Testis (tissue), 3 donors: ENCODE measurements around the gene CMTM4. TPM values are rescaled to one million over a fixed set of nuclear protein-coding genes. Genes with fewer than 3 reads are reported as not detected.
A peak's percentile ranks its signal among the peaks of the same experiment; 100 is the strongest.

Source experiments
- DNase-seq: peaks from one replicate; pipeline ENCODE4 v3.0.0-alpha.2; 2019
- H3K27ac ChIP-seq, 2 donors: fragments of 200-600 bp; sonication (generic); one replicate each; pipeline ENCODE4 v1.5.1; 2019
- H3K27me3 ChIP-seq: fragments of 200-600 bp; sonication (generic); one replicate; pipeline ENCODE4 v1.5.1; 2019
- H3K36me3 ChIP-seq: fragments of 200-600 bp; sonication (generic); one replicate; pipeline ENCODE4 v1.5.1; 2017; ENCODE audit warnings: low read depth; ENCODE audit errors: missing control alignments
- H3K4me1 ChIP-seq: fragments of 200-600 bp; sonication (generic); one replicate; pipeline ENCODE4 v1.5.1; 2019
- H3K4me3 ChIP-seq, 2 donors: fragments of 200-600 bp; sonication (generic); one replicate each; pipeline ENCODE4 v1.5.1; 2017 to 2019
- H3K9me3 ChIP-seq: fragments of 200-600 bp; sonication (generic); one replicate; pipeline ENCODE4 v1.5.1; 2017
- POLR2A ChIP-seq: fragments of 450-650 bp; IDR thresholded peaks from one replicate; pipeline ENCODE4 v1.6.1; 2017; ENCODE audit warnings: antibody characterized with exemption, mild to moderate bottlenecking, moderate library complexity
- WGBS, 2 donors: methylation state at CpG; one replicate each; pipeline ENCODE4 v1.1.5; 2018; 5-methylcytosine and 5-hydroxymethylcytosine counted together
- intact Hi-C: fragments of 100-400 bp; cut with DNase I; formaldehyde crosslinking; loops from one replicate; pipeline ENCODE4 v1.15.1; 2023; ENCODE audit warnings: low total_unique reads
- polyA plus RNA-seq: library from polyadenylated mRNA; stranded (reverse); fragments of 350-450 nt; fragmentation: Illumina TruSeq; extraction: RNeasy Lipid Tissue Mini Kit (QIAGEN cat#74804); gene quantifications from one replicate; pipeline ENCODE4 v1.2.3, GENCODE V29; 2014; ENCODE audit warnings: low read depth, low replicate concordance; ENCODE audit not compliant: insufficient read depth
- total RNA-seq, 2 donors: library from RNA; depleted of rRNA; stranded (reverse); fragments of >200 nt; gene quantifications; one replicate each; pipeline ENCODE4 v1.2.3, GENCODE V29; 2016
- TF ChIP-seq, protein P1 (sequence below), 3 experiments: fragments of 450-650 bp in 2 of 3; fragments of 200-600 bp in 1 of 3; sonication (generic) in 1 of 3; IDR thresholded peaks; one replicate each; pipeline ENCODE4 v1.5.1; 2016 to 2019; ENCODE audit warnings: antibody characterized with exemption in 3 of 3, mild to moderate bottlenecking in 2 of 3, moderate library complexity in 1 of 3

CMTM4 gene
- total and polyA plus RNA-seq, 3 donors from 2014 or later = 22.2 to 59.2 (median 50.9) TPM

DNA sequence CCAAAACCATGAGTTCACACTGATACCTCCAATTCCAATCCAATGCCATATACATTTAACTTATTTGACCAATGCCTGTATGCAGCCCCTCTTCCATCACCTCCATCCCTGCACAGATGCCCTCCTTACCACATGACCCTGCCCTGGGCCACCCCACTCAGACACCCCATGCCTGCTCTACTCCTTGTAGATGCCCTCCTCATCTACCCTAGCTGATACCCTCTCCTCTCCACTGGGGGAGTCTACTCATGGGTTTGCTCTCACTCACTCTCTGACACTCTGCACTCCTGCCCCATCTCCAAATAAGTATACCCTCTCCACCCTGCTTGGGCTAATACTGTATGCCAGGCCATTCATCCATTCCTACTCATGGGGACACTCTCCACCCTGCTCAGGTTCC lies 16.0 kb upstream of the CMTM4 start:
- H3K27ac ChIP-seq = no peak overlapping the region
- H3K4me3 ChIP-seq = no peak overlapping the region
- intact Hi-C loops = no loop called here
- no peaks in the 10 kb centered on the region for H3K27me3 ChIP-seq
- H3K36me3 ChIP-seq = no peaks in the 10 kb centered on the region
- TF ChIP-seq, protein P1, sequence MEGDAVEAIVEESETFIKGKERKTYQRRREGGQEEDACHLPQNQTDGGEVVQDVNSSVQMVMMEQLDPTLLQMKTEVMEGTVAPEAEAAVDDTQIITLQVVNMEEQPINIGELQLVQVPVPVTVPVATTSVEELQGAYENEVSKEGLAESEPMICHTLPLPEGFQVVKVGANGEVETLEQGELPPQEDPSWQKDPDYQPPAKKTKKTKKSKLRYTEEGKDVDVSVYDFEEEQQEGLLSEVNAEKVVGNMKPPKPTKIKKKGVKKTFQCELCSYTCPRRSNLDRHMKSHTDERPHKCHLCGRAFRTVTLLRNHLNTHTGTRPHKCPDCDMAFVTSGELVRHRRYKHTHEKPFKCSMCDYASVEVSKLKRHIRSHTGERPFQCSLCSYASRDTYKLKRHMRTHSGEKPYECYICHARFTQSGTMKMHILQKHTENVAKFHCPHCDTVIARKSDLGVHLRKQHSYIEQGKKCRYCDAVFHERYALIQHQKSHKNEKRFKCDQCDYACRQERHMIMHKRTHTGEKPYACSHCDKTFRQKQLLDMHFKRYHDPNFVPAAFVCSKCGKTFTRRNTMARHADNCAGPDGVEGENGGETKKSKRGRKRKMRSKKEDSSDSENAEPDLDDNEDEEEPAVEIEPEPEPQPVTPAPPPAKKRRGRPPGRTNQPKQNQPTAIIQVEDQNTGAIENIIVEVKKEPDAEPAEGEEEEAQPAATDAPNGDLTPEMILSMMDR (IDR thresholded peaks at IDR 0.05) = no peak
- TF ChIP-seq POLR2A = no peak
- DNase-seq = no peak
- no peaks in the 10 kb centered on the region for H3K4me1 ChIP-seq
- H3K9me3 ChIP-seq = no peaks in the 10 kb centered on the region

DNA sequence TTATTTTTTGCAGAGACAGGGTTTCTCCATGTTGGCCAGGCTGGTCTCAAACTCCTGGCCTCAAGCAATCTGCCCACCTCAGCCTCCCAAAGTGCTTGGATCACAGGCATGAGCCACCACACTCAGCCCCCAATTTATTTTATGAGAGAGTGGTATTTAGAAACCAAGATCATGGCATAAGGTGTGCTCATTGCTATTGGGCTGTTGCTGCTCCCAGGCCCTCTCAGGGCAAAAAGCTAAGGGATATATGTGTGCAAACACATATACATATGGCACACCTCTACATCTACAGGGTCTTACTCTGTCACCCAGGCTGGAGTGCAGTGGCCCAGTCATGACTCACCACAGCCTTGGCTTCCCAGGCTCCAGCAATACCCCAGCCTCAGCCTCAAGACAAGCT lies 15.0 kb upstream of the CMTM4 start:
- intact Hi-C loops = no loop called here
- H3K36me3 ChIP-seq = no peaks in the 10 kb centered on the region
- H3K4me1 ChIP-seq = peaks cover 1% of the 10 kb centered on the region
- no peak overlapping the region for H3K4me3 ChIP-seq
- H3K9me3 ChIP-seq = no peaks in the 10 kb centered on the region
- H3K27ac ChIP-seq = no peak overlapping the region
- DNase-seq = no peak
- TF ChIP-seq, protein P1 (IDR thresholded peaks at IDR 0.05) = no peak
- TF ChIP-seq POLR2A = no peak
- no peaks in the 10 kb centered on the region for H3K27me3 ChIP-seq

DNA sequence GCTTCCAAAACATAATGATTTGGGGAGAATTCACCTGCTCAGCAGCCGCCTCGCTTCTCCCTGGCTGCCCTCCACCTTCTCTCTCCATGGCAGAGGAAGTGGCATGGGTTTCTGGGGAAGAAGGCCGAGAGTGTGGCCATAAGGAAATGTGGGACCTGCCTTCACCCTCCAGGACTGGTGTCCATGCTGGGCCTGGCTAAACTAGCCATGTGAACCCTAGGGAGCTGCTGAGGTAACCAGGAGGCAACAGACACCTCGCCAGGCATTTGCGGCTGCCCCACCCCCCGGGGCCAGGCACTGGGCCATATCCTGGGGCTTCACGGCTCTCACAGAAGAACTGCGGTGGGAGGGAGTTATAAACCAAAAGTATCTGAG lies 9.9 kb upstream of the CMTM4 start:
- no peaks in the 10 kb centered on the region for H3K27me3 ChIP-seq
- TF ChIP-seq, protein P1 (IDR thresholded peaks at IDR 0.05) = no peak
- no peak for TF ChIP-seq POLR2A
- no peak for DNase-seq
- H3K4me1 ChIP-seq = peaks cover 13% of the 10 kb centered on the region
- H3K9me3 ChIP-seq = no peaks in the 10 kb centered on the region
- H3K27ac ChIP-seq = peak overlapping the region; percentile 39 to 48
- no peak overlapping the region for H3K4me3 ChIP-seq
- no peaks in the 10 kb centered on the region for H3K36me3 ChIP-seq
- WGBS, 2 donors = 73 to 82% methylated on average over 8 of the region's 8 CpGs
- intact Hi-C loops = no loop called here

DNA sequence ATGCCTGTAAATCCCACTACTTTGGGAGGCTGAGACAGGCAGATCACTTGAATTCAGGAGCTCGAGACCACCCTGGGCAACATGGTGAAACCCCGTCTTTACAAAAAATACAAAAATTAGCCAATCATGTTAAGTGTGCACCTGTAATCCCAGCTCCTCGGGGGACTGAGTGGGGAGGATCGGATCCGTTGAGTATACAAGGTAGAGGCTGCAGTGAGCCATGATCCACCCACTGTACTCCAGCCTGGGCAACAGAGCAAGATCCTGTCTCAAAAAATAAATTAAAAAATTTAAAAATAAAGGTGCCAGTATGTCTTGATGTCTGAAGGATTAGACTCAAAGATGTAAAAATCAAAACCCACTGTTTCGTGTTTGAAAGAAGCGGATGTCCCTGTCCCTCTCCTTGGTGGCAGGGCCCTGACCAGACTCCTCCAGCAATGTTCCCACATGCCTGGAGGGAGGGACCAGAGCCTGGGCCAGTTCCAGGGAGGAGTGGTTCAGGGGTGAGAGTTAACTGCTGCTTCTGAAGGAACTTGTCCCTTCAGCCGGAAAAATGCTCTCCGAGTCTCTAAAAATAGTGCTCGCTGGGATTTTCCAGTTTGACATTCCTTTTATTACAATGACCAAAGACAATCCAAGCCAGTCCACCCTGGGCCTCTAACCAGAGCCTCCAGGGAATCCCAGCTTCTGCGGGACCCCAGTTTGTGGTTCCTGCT lies 9.4 kb upstream of the CMTM4 start:
- WGBS, 2 donors = 58 to 77% methylated on average over 11 of the region's 11 CpGs
- H3K27ac ChIP-seq = peak overlapping the region; percentile 39 to 48
- H3K4me3 ChIP-seq = no peak overlapping the region
- H3K4me1 ChIP-seq = peaks cover 13% of the 10 kb centered on the region
- peak; percentile 70 for DNase-seq
- H3K27me3 ChIP-seq = no peaks in the 10 kb centered on the region
- TF ChIP-seq, protein P1 (IDR thresholded peaks at IDR 0.05) = no peak
- no peak for TF ChIP-seq POLR2A
- intact Hi-C loops = no loop called here
- H3K36me3 ChIP-seq = no peaks in the 10 kb centered on the region
- no peaks in the 10 kb centered on the region for H3K9me3 ChIP-seq
